Neuronal stem cell (in vitro differentiated cells): ENCODE measurements around the gene ZFP3.
A peak's percentile ranks its signal among the peaks of the same experiment; 100 is the strongest.

Experiments
- DNase-seq: peaks from one replicate; pipeline ENCODE4 v3.0.0-alpha.2; 2013; ENCODE audit warnings: low spot score
- H2AFZ ChIP-seq: one replicate; pipeline ENCODE4 v1.6.1; 2013; ENCODE audit warnings: mild to moderate bottlenecking, low read length, inconsistent platforms
- H2AK5ac ChIP-seq: 2 replicates; pipeline ENCODE4 v1.6.1; 2013; ENCODE audit warnings: low read depth, mild to moderate bottlenecking, inconsistent platforms, low read length, moderate library complexity, mixed read lengths
- H2BK120ac ChIP-seq: 2 replicates; pipeline ENCODE4 v1.6.1; 2013; ENCODE audit warnings: low read depth, mild to moderate bottlenecking, inconsistent platforms, low read length, moderate library complexity, mixed read lengths
- H2BK12ac ChIP-seq: one replicate; pipeline ENCODE4 v1.6.1; 2013; ENCODE audit warnings: low read length, inconsistent platforms
- H2BK15ac ChIP-seq: 2 replicates; pipeline ENCODE4 v1.6.1; 2013; ENCODE audit warnings: mild to moderate bottlenecking, low read length, inconsistent platforms, mixed read lengths
- H2BK5ac ChIP-seq: one replicate; pipeline ENCODE4 v1.6.1; 2013; ENCODE audit warnings: inconsistent platforms, mild to moderate bottlenecking, low read length, moderate library complexity
- H3K14ac ChIP-seq: one replicate; pipeline ENCODE4 v1.6.1; 2013; ENCODE audit warnings: low read length, inconsistent platforms
- H3K18ac ChIP-seq: 2 replicates; pipeline ENCODE4 v1.6.1; 2013; ENCODE audit warnings: low read length, inconsistent platforms
- H3K23ac ChIP-seq: 2 replicates; pipeline ENCODE4 v1.6.1; 2013; ENCODE audit warnings: low read depth, mild to moderate bottlenecking, mixed read lengths, low read length, inconsistent platforms; ENCODE audit not compliant: poor library complexity
- H3K27ac ChIP-seq: replicated peaks from 3 replicates; pipeline ENCODE4 v1.5.1; 2013; ENCODE audit warnings: low read length, inconsistent platforms
- H3K27me3 ChIP-seq, 3 experiments: 2 replicates each; pipeline ENCODE4 v1.6.1; 2013; ENCODE audit warnings: low read length in 3 of 3, mild to moderate bottlenecking in 2 of 3, inconsistent platforms in 1 of 3, low read depth in 1 of 3, mixed read lengths in 1 of 3, moderate library complexity in 1 of 3; ENCODE audit not compliant: control insufficient read depth in 3 of 3, insufficient read depth in 3 of 3
- H3K36me3 ChIP-seq, 2 donors: replicated peaks in 1 of 2; 2 replicates each; pipeline ENCODE4 v1.6.1; 2013; ENCODE audit warnings: low read length in 2 of 2; ENCODE audit not compliant: control insufficient read depth in 2 of 2, insufficient read depth in 2 of 2
- H3K4ac ChIP-seq: 2 replicates; pipeline ENCODE4 v1.6.1; 2013; ENCODE audit warnings: inconsistent platforms, mild to moderate bottlenecking, low read length, moderate library complexity
- H3K4me1 ChIP-seq, 2 donors: 1 replicate in 1 of 2; 2 replicates in 1 of 2; pipeline ENCODE4 v1.6.1; 2013; ENCODE audit warnings: low read length in 2 of 2, low read depth in 1 of 2; ENCODE audit not compliant: control insufficient read depth in 2 of 2, insufficient read depth in 1 of 2
- H3K4me2 ChIP-seq: one replicate; pipeline ENCODE4 v1.6.1; 2013; ENCODE audit warnings: mild to moderate bottlenecking, low read length, inconsistent platforms; ENCODE audit not compliant: insufficient read depth, poor library complexity, severe bottlenecking
- H3K4me3 ChIP-seq, 2 donors: 2 replicates each; pipeline ENCODE4 v1.5.1; 2013; ENCODE audit warnings: low read length in 2 of 2, mild to moderate bottlenecking in 2 of 2, inconsistent platforms in 1 of 2, moderate library complexity in 1 of 2
- H3K79me1 ChIP-seq: one replicate; pipeline ENCODE4 v1.6.1; 2013; ENCODE audit warnings: low read depth, mild to moderate bottlenecking, inconsistent platforms, low read length, moderate library complexity
- H3K9ac ChIP-seq: one replicate; pipeline ENCODE4 v1.6.1; 2013; ENCODE audit warnings: mild to moderate bottlenecking, low read depth, low read length, inconsistent platforms; ENCODE audit not compliant: poor library complexity
- H3K9me3 ChIP-seq, 2 donors: replicated peaks in 1 of 2; 2 replicates each; pipeline versions ENCODE3 to v1.6.1; 2013; ENCODE audit warnings: low read length in 2 of 2, mild to moderate bottlenecking in 2 of 2, inconsistent platforms in 1 of 2, low read depth in 1 of 2, mixed read lengths in 1 of 2, moderate library complexity in 1 of 2; ENCODE audit not compliant: control insufficient read depth in 2 of 2, insufficient read depth in 1 of 2
- H4K8ac ChIP-seq: one replicate; pipeline ENCODE4 v1.6.1; 2013; ENCODE audit warnings: low read depth, mild to moderate bottlenecking, inconsistent platforms, low read length, moderate library complexity
- H4K91ac ChIP-seq: one replicate; pipeline ENCODE4 v1.6.1; 2013; ENCODE audit warnings: low read length, low read depth, mild to moderate bottlenecking, inconsistent platforms; ENCODE audit not compliant: poor library complexity
- WGBS, 2 donors: extraction: QIAGEN DNeasy Blood & Tissue Kit; methylation state at CpG; one replicate each; pipeline ENCODE4 v1.1.7; 2013; ENCODE audit warnings: missing lambda C conversion rate in 2 of 2, mixed read lengths in 1 of 2; ENCODE audit not compliant: insufficient read length in 2 of 2, insufficient replicate concordance in 1 of 2; ENCODE audit errors: extremely low coverage in 2 of 2; 5-methylcytosine and 5-hydroxymethylcytosine counted together

Gene ZFP3

DNA sequence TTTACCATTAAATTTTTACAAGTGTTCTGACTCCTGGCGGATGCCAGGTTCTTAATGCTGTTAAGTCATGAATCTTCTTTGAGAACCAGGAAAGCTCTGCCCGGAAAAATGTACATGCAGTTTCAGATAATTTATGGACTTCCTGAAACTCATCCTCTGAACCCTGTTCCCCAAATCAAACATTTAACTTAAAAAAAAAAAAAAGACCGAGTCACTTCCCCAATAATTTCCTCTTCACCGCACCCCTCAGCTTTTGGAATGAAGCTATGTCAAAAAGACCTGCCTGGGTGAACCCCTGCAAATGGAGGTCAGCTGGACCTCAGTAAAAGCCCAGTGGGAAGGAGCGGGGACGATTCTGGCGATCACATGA lies 18.4 kb downstream of the ZFP3 start:
- H2BK15ac ChIP-seq, result no peak overlapping the region
- H3K36me3 ChIP-seq, result no peaks in the 10 kb centered on the region
- no peaks in the 10 kb centered on the region for H3K4me1 ChIP-seq
- peak overlapping the region; percentile 81 for H3K4me2 ChIP-seq
- no CpG with 5 or more reads among the region's 7 CpGs for WGBS, 2 donors
- no peak for DNase-seq
- peaks cover 0 to 24% (median 4%) of the 10 kb centered on the region in 3 experiments for H3K27me3 ChIP-seq
- peak overlapping the region; percentile 51 to 88 for H3K4me3 ChIP-seq
- H4K8ac ChIP-seq, result no peak overlapping the region
- no peak overlapping the region for H2BK5ac ChIP-seq
- peak overlapping the region; percentile 88 for H2AFZ ChIP-seq
- no peak overlapping the region for H3K4ac ChIP-seq
- H3K79me1 ChIP-seq, result no peaks in the 10 kb centered on the region
- H2BK120ac ChIP-seq, result no peak overlapping the region
- no peak overlapping the region for H2BK12ac ChIP-seq
- peaks cover 25 to 69% of the 10 kb centered on the region in 2 donors for H3K9me3 ChIP-seq
- H3K23ac ChIP-seq, result peak overlapping the region; percentile 71
- no peak overlapping the region for H3K14ac ChIP-seq
- no peak overlapping the region for H2AK5ac ChIP-seq
- H3K27ac ChIP-seq, result no peak overlapping the region
- peak overlapping the region; percentile 50 for H3K9ac ChIP-seq
- H3K18ac ChIP-seq, result peak overlapping the region; percentile 86
- H4K91ac ChIP-seq, result no peak overlapping the region

DNA sequence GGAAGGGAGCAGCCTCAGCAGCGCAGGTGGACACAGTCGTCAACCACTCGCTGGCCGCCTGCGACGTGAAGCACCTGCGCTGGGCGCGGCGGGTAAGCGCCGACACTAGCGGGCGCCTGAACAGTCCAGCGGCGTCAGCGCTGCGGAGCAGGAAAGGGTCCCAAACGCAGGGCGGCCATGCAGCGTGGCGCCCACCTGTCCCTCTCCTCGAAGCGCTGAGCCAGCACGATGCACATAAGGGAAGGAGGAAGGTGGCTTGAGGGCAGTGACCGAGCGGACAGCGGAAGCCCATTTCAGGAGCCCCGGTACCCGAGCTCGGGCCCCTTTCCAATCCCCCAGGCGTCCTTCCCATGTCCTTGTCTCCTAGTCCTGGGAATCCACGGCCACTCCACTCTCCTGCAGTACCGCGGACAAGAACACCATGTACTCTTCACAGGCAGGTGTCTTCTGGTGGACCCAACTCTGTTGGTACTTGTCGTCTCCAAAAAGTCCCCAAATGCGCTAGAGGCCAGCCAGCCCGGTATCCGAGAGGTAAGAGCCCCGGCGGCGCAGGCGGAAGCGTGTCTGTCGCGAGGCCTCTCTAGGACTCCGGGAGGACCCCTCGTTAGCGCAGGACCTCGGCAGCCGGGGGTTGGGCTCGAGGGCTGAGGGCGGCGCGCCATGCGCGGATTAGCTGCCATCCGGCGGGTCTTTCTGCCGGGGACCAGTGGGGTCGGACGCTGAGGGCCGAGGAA lies 19.0 kb downstream of the ZFP3 start:
- Histone ChIP-seq H3K9me3 (peaks cover 25 to 63% of the 10 kb centered on the region in 2 donors), H3K4me2 (peak overlapping the region; percentile 81), H2AFZ (peak overlapping the region; percentile 88), H3K23ac (peak overlapping the region; percentile 71), H3K79me1 (no peaks in the 10 kb centered on the region), H3K9ac (peak overlapping the region; percentile 84), H3K4me1 (no peaks in the 10 kb centered on the region), H2AK5ac (peak overlapping the region; percentile 26), H3K27me3 (peaks cover 0 to 24% (median 4%) of the 10 kb centered on the region in 3 experiments), H3K4ac (peak overlapping the region; percentile 53), H3K36me3 (no peaks in the 10 kb centered on the region), H3K14ac (peak overlapping the region; percentile 87), H2BK15ac (peak overlapping the region; percentile 74), H3K27ac (no peak overlapping the region), H2BK5ac (no peak overlapping the region), H3K4me3 (peak overlapping the region; percentile 51 to 88), H3K18ac (peak overlapping the region; percentile 86), H2BK12ac (no peak overlapping the region), H4K91ac (no peak overlapping the region), H2BK120ac (no peak overlapping the region), H4K8ac (peak overlapping the region; percentile 52)
- peak; percentile 56 for DNase-seq
- WGBS, 2 donors, result no CpG with 5 or more reads among the region's 63 CpGs

DNA sequence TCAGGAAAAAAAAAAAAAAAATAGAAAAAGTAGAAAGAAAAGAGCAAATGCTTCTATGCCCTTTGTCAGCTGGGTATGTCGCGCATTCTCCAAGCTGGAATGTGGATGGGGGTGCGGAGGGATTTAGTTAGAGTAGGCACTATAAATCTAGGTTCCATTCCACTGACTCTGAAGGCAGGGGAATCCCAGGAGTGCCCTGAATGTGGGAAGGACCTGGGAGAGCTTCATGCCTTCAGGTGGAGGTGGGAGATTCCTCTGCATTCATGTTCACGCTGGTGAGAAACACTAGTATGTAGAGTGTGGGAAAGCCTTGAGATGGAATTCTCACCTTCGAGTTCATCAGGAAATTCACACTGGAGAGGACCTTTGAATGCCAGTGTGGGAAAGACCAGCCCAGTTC lies 21.0 kb downstream of the ZFP3 start:
- no peak overlapping the region for H3K4ac ChIP-seq
- no peak overlapping the region for H3K14ac ChIP-seq
- no peak overlapping the region for H2BK15ac ChIP-seq
- H3K4me3 ChIP-seq, result peak overlapping the region in 1 of 2 donors; percentile 61
- no peak overlapping the region for H3K27ac ChIP-seq
- H2AK5ac ChIP-seq, result no peak overlapping the region
- no peak overlapping the region for H2AFZ ChIP-seq
- no peak for DNase-seq
- no peaks in the 10 kb centered on the region for H3K79me1 ChIP-seq
- no peak overlapping the region for H3K18ac ChIP-seq
- H3K36me3 ChIP-seq, result peaks cover 1 to 3% of the 10 kb centered on the region in 2 donors
- no peak overlapping the region for H4K91ac ChIP-seq
- no peaks in the 10 kb centered on the region for H3K4me1 ChIP-seq
- WGBS, 2 donors, result no CpG with 5 or more reads among the region's 5 CpGs
- H3K4me2 ChIP-seq, result no peak overlapping the region
- no peak overlapping the region for H4K8ac ChIP-seq
- H2BK12ac ChIP-seq, result no peak overlapping the region
- no peak overlapping the region for H3K23ac ChIP-seq
- H3K9me3 ChIP-seq, result peaks cover 26 to 57% of the 10 kb centered on the region in 2 donors
- H2BK5ac ChIP-seq, result no peak overlapping the region
- H3K27me3 ChIP-seq, result peaks cover 0 to 24% (median 4%) of the 10 kb centered on the region in 3 experiments
- H2BK120ac ChIP-seq, result no peak overlapping the region
- no peak overlapping the region for H3K9ac ChIP-seq

- H3K9ac ChIP-seq, result peak overlapping the region; percentile 24
- H3K23ac ChIP-seq, result no peak overlapping the region
- H3K4me3 ChIP-seq, result peak overlapping the region in 1 of 2 donors; percentile 22
- H3K27me3 ChIP-seq, result peaks cover 0 to 20% (median 4%) of the 10 kb centered on the region in 3 experiments
- no peaks in the 10 kb centered on the region for H3K79me1 ChIP-seq
- no peak overlapping the region for H3K27ac ChIP-seq
- H4K91ac ChIP-seq, result no peak overlapping the region
- H2AFZ ChIP-seq, result no peak overlapping the region
- H2BK15ac ChIP-seq, result no peak overlapping the region
- no peak overlapping the region for H3K4ac ChIP-seq
- H4K8ac ChIP-seq, result no peak overlapping the region
- peaks cover 27 to 57% of the 10 kb centered on the region in 2 donors for H3K9me3 ChIP-seq
- H3K18ac ChIP-seq, result no peak overlapping the region
- H3K14ac ChIP-seq, result no peak overlapping the region
- WGBS, 2 donors, result no CpG with 5 or more reads among the region's 6 CpGs
- no peak overlapping the region for H2BK12ac ChIP-seq
- peaks cover 10% of the 10 kb centered on the region in 2 donors for H3K36me3 ChIP-seq
- DNase-seq, result no peak
- H2BK120ac ChIP-seq, result no peak overlapping the region
- H3K4me2 ChIP-seq, result no peak overlapping the region
- no peak overlapping the region for H2AK5ac ChIP-seq
- no peaks in the 10 kb centered on the region for H3K4me1 ChIP-seq
- no peak overlapping the region for H2BK5ac ChIP-seq
Measured at GRCh38 chr17:5100832-5101231, 22.6 kb downstream of the ZFP3 start.
